ENCODE results near the gene TNIP3.
"Not testable (repeated sequence)": the region's sequence is repeated elsewhere in the genome, so short reads cannot be mapped to it uniquely, and the experiment has no call there.

TNIP3 gene

GRCh38 chr4:121177246-121178137 lies 13.4 kb upstream of the TNIP3 start:
- DNase-seq (ENCODE audit: low read depth in 2 of 2) = no peak

- DNase-seq (ENCODE audit: low read depth in 2 of 2) = no peak
Observed at GRCh38 chr4:121176082-121176934, 12.2 kb upstream of the TNIP3 start.

- DNase-seq (ENCODE audit: low read depth in 2 of 2) = not testable (repeated sequence)
Observed at GRCh38 chr4:121171477-121171876, 7.4 kb upstream of the TNIP3 start.

- no peak for DNase-seq (ENCODE audit: low read depth in 2 of 2)
Observed at GRCh38 chr4:121168446-121169281, 4.5 kb upstream of the TNIP3 start.

- DNase-seq (ENCODE audit: low read depth in 2 of 2) = no peak
Observed at GRCh38 chr4:121166976-121167375, 2.9 kb upstream of the TNIP3 start.

GRCh38 chr4:121165206-121165605 lies 1.1 kb upstream of the TNIP3 start:
- DNase-seq (ENCODE audit: low read depth in 2 of 2) = no peak

GRCh38 chr4:121156822-121157769 lies 7.0 kb downstream of the TNIP3 start:
- no peak for DNase-seq (ENCODE audit: low read depth in 2 of 2)

GRCh38 chr4:121155893-121156292 lies 8.2 kb downstream of the TNIP3 start:
- DNase-seq (ENCODE audit: low read depth in 2 of 2) = peak; percentile 74 to 76

GRCh38 chr4:121154103-121154515 lies 10.0 kb downstream of the TNIP3 start:
- DNase-seq (ENCODE audit: low read depth in 2 of 2) = no peak

- DNase-seq (ENCODE audit: low read depth in 2 of 2) = no peak
Observed at GRCh38 chr4:121151942-121152341, 12.2 kb downstream of the TNIP3 start.

- DNase-seq (ENCODE audit: low read depth in 2 of 2) = no peak
Observed at GRCh38 chr4:121150486-121150885, 13.6 kb downstream of the TNIP3 start.

GRCh38 chr4:121150003-121150402 lies 14.1 kb downstream of the TNIP3 start:
- peak in 1 of 2 experiments; percentile 35 for DNase-seq (ENCODE audit: low read depth in 2 of 2)

- DNase-seq (ENCODE audit: low read depth in 2 of 2) = no peak
Observed at GRCh38 chr4:121148621-121149020, 15.5 kb downstream of the TNIP3 start.

GRCh38 chr4:121148000-121148399 lies 16.1 kb downstream of the TNIP3 start:
- peak; percentile 83 to 85 for DNase-seq (ENCODE audit: low read depth in 2 of 2)

- DNase-seq (ENCODE audit: low read depth in 2 of 2) = no peak
Observed at GRCh38 chr4:121146530-121146929, 17.6 kb downstream of the TNIP3 start.

- DNase-seq (ENCODE audit: low read depth in 2 of 2) = no peak
Observed at GRCh38 chr4:121145430-121145829, 18.7 kb downstream of the TNIP3 start.

- DNase-seq (ENCODE audit: low read depth in 2 of 2) = no peak
Observed at GRCh38 chr4:121144021-121144420, 20.1 kb downstream of the TNIP3 start.

- no peak for DNase-seq (ENCODE audit: low read depth in 2 of 2)
Observed at GRCh38 chr4:121143131-121143530, 21.0 kb downstream of the TNIP3 start.

GRCh38 chr4:121140716-121141460 lies 23.2 kb downstream of the TNIP3 start:
- DNase-seq (ENCODE audit: low read depth in 2 of 2) = peak; percentile 87 to 89

Measured in fibroblast of skin of left quadriceps (primary cell).